HepG2 (cell line): Measurements from ENCODE around the gene SH3YL1. TPM values are rescaled to one million over a fixed set of nuclear protein-coding genes. Genes with fewer than 3 reads are reported as not detected.
A peak's percentile ranks its signal among the peaks of the same experiment; 100 is the strongest.

Experiments used
- AGO1 ChIP-seq: fragments of 200-400 bp; formaldehyde crosslinking; IDR thresholded peaks from 2 replicates; pipeline ENCODE4 v1.6.1; 2017; ENCODE audit warnings: mild to moderate bottlenecking, low read depth, low read length, moderate library complexity; ENCODE audit not compliant: poor library complexity, severe bottlenecking
- ARNT ChIP-seq: fragments of 450-650 bp; IDR thresholded peaks from 2 replicates; pipeline ENCODE4 v1.6.1; 2017
- CENPBD1 ChIP-seq: sonication (generic); formaldehyde crosslinking; IDR thresholded peaks from 2 replicates; pipeline ENCODE4 v1.8.0; 2022; ENCODE audit warnings: missing genetic modification reagents, low read depth, mild to moderate bottlenecking, borderline replicate concordance
- EED ChIP-seq: sonication (generic); formaldehyde crosslinking; IDR thresholded peaks from 2 replicates; pipeline ENCODE4 v1.5.0; 2020; ENCODE audit warnings: mild to moderate bottlenecking, missing genetic modification reagents
- ELF4 ChIP-seq: sonication (generic); formaldehyde crosslinking; IDR thresholded peaks from 2 replicates; pipeline ENCODE4 v1.5.0; 2020; ENCODE audit warnings: missing genetic modification reagents, mild to moderate bottlenecking, moderate library complexity, borderline replicate concordance
- HDAC1 ChIP-seq: sonication (generic); formaldehyde crosslinking; IDR thresholded peaks from 2 replicates; pipeline ENCODE4 v1.5.1; 2020; ENCODE audit warnings: mild to moderate bottlenecking, missing genetic modification reagents
- NCOR1 ChIP-seq: fragments of 200-600 bp; sonication (generic); IDR thresholded peaks from 2 replicates; pipeline ENCODE4 v1.7.0; 2017; ENCODE audit warnings: antibody characterized with exemption, low read length, borderline replicate concordance
- NFE2L1 ChIP-seq: sonication (generic); formaldehyde crosslinking; IDR thresholded peaks from 2 replicates; pipeline ENCODE4 v1.4.0; 2020; ENCODE audit warnings: missing genetic modification reagents, mild to moderate bottlenecking, borderline replicate concordance
- NFE2L2 ChIP-seq: fragments of 150-350 bp; IDR thresholded peaks from 2 replicates; pipeline ENCODE4 v1.6.1; 2014; ENCODE audit warnings: low read length
- NR2F1 ChIP-seq, 2 experiments: fragments of 450-650 bp in 1 of 2; formaldehyde crosslinking in 1 of 2; IDR thresholded peaks; 2 replicates each; pipeline versions ENCODE4 v1.5.0 to v1.6.1; 2016 to 2020; ENCODE audit warnings: mild to moderate bottlenecking in 1 of 2, missing compliant biosample characterization in 1 of 2, missing genetic modification reagents in 1 of 2, moderate library complexity in 1 of 2
- PAWR ChIP-seq: sonication (generic); formaldehyde crosslinking; IDR thresholded peaks from 2 replicates; pipeline ENCODE4 v1.4.0; 2020; ENCODE audit warnings: missing genetic modification reagents, mild to moderate bottlenecking, borderline replicate concordance
- PREB ChIP-seq: sonication (generic); formaldehyde crosslinking; IDR thresholded peaks from 2 replicates; pipeline ENCODE4 v1.4.0; 2020; ENCODE audit warnings: missing genetic modification reagents
- SRSF4 ChIP-seq: fragments of 200-400 bp; formaldehyde crosslinking; IDR thresholded peaks from one replicate; pipeline ENCODE4 v1.6.1; 2018; ENCODE audit warnings: mild to moderate bottlenecking, low read depth, low read length, moderate library complexity; ENCODE audit not compliant: poor library complexity, severe bottlenecking
- TBX3 ChIP-seq: fragments of 450-650 bp; IDR thresholded peaks from 2 replicates; pipeline ENCODE4 v1.6.1; 2017; ENCODE audit warnings: antibody characterized with exemption, mild to moderate bottlenecking, inconsistent platforms, borderline replicate concordance
- ZNF616 ChIP-seq: sonication (generic); formaldehyde crosslinking; IDR thresholded peaks from 2 replicates; pipeline ENCODE4 v1.5.0; 2020; ENCODE audit warnings: low read depth, mild to moderate bottlenecking, missing genetic modification reagents
- ZNF788 ChIP-seq: sonication (generic); formaldehyde crosslinking; IDR thresholded peaks from 2 replicates; pipeline ENCODE4 v1.5.0; 2020; ENCODE audit warnings: mild to moderate bottlenecking, missing genetic modification reagents, borderline replicate concordance
- polyA plus RNA-seq, 8 experiments: library from polyadenylated mRNA; depleted of rRNA in 3 of 8; stranded (reverse) in 7 of 8; unstranded in 1 of 8; fragments of >200 nt; fragmentation: Illumina TruSeq in 4 of 8; extraction: Trizol in 4 of 8; gene quantifications; 2 replicates each; pipeline versions ENCODE4 v1.2.1 to v1.2.3, GENCODE V29; 2011 to 2016; ENCODE audit warnings: low read depth in 4 of 8, missing spikeins in 1 of 8, mixed read lengths in 1 of 8; ENCODE audit not compliant: insufficient read depth in 1 of 8
- total RNA-seq, 5 experiments: library from RNA; depleted of rRNA; stranded (reverse); fragments of >200 nt; fragmentation: Illumina TruSeq; extraction: Trizol; gene quantifications; 2 replicates each; pipeline ENCODE4 v1.2.3, GENCODE V29; 2016; ENCODE audit warnings: low read depth in 1 of 5
- TF ChIP-seq, protein P1 (sequence below), 2 experiments: sonication (generic) in 1 of 2; formaldehyde crosslinking in 1 of 2; IDR thresholded peaks; 2 replicates each; pipeline versions ENCODE4 v1.5.1 to v1.6.1; 2011 to 2020; ENCODE audit warnings: borderline replicate concordance in 1 of 2, low read depth in 1 of 2, low read length in 1 of 2, mild to moderate bottlenecking in 1 of 2, missing genetic modification reagents in 1 of 2, moderate library complexity in 1 of 2
- TF ChIP-seq, protein P2 (sequence below): sonication (generic); formaldehyde crosslinking; conservative IDR thresholded peaks from 2 replicates; pipeline ENCODE4 v1.4.0; 2020; ENCODE audit warnings: missing genetic modification reagents
- TF ChIP-seq, protein P3 (sequence below): sonication (generic); formaldehyde crosslinking; IDR thresholded peaks from 2 replicates; pipeline ENCODE4 v1.5.1; 2020; ENCODE audit warnings: mild to moderate bottlenecking, missing genetic modification reagents, moderate library complexity

Gene SH3YL1
- total and polyA plus RNA-seq, 2 of the 13 experiments (the other 11 are each of a cell fraction or from before 2014, with no cell fraction given) = 13.0 to 48.2 TPM

DNA sequence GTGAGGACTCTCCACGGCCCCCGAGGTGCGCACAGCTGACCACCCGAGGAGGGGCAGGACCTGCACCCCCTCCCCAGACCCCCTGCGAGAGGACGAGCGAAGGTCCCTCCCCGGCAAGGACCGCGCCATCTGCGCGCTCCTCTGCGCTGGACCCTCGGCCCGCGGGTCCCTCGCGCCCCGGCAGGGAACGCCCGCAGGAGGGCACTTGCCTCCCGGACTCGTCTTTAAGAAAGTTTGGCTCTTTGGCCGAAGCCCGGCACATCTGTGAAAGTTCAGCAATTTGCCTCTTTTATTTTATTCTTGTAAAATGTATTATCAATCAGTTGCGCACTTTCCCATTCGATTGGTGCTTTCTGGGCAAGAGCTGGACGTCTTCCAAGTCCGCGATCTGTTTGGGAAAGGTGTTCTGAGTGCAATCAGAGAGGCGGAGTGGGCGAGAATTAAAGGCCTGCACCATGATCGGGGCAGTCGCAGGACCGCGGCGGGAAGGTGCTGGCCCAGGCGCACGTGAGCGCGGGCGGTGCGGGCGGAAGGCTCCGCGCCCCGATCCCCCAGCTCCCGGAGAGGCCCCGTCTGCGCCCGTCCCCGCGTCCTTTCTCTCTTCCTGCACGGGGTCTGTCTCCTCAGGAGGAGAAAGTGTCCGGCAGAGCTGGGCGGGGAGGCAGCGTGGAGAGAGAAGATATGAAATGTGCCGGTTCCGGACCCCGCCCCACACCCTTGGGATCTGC is 25.7 kb upstream of the SH3YL1 start (continued):
- TF ChIP-seq NFE2L1 (CRISPR knock-in tag) (no peak), NR2F1 (CRISPR knock-in tag; IDR thresholded peaks at IDR 0.05) (no peak), PAWR (no peak), SRSF4 (no peak), ZNF788 (peak; percentile 33; the same call in 1 of the 2 replicates), ELF4 (no peak), CENPBD1 (CRISPR knock-in tag) (no peak), NCOR1 (no peak), ZNF616 (no peak; the same call in 1 of the 2 replicates), ARNT (no peak), TBX3 (0 out of 2 replicates have a peak, but pooled peaks have one; percentile 11), HDAC1 (CRISPR knock-in tag) (peak; percentile 55; the same call in 1 of the 2 replicates), EED (CRISPR knock-in tag) (no peak), PREB (CRISPR knock-in tag) (no peak), AGO1 (peak; percentile 27), NFE2L2 (no peak)
- TF ChIP-seq, protein P1, sequence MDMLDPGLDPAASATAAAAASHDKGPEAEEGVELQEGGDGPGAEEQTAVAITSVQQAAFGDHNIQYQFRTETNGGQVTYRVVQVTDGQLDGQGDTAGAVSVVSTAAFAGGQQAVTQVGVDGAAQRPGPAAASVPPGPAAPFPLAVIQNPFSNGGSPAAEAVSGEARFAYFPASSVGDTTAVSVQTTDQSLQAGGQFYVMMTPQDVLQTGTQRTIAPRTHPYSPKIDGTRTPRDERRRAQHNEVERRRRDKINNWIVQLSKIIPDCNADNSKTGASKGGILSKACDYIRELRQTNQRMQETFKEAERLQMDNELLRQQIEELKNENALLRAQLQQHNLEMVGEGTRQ (IDR thresholded peaks at IDR 0.05; ENCODE audit: low read depth, low read length) = no peak
- TF ChIP-seq, protein P1 (CRISPR knock-in tag; IDR thresholded peaks at IDR 0.05; ENCODE audit: borderline replicate concordance) = no peak
- TF ChIP-seq, protein P2, sequence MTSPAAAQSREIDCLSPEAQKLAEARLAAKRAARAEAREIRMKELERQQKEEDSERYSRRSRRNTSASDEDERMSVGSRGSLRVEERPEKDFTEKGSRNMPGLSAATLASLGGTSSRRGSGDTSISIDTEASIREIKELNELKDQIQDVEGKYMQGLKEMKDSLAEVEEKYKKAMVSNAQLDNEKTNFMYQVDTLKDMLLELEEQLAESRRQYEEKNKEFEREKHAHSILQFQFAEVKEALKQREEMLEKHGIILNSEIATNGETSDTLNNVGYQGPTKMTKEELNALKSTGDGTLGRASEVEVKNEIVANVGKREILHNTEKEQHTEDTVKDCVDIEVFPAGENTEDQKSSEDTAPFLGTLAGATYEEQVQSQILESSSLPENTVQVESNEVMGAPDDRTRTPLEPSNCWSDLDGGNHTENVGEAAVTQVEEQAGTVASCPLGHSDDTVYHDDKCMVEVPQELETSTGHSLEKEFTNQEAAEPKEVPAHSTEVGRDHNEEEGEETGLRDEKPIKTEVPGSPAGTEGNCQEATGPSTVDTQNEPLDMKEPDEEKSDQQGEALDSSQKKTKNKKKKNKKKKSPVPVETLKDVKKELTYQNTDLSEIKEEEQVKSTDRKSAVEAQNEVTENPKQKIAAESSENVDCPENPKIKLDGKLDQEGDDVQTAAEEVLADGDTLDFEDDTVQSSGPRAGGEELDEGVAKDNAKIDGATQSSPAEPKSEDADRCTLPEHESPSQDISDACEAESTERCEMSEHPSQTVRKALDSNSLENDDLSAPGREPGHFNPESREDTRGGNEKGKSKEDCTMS (CRISPR knock-in tag) = no peak
- TF ChIP-seq, protein P3, sequence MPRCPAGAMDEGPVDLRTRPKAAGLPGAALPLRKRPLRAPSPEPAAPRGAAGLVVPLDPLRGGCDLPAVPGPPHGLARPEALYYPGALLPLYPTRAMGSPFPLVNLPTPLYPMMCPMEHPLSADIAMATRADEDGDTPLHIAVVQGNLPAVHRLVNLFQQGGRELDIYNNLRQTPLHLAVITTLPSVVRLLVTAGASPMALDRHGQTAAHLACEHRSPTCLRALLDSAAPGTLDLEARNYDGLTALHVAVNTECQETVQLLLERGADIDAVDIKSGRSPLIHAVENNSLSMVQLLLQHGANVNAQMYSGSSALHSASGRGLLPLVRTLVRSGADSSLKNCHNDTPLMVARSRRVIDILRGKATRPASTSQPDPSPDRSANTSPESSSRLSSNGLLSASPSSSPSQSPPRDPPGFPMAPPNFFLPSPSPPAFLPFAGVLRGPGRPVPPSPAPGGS = 0 out of 2 replicates have a peak, but pooled peaks have one; percentile 54
